ENCODE measurements around the gene GPBAR1. TPM values are rescaled to one million over a fixed set of nuclear protein-coding genes. Genes with fewer than 3 reads are reported as not detected.

The GPBAR1 gene
- total and polyA plus RNA-seq, 9 of the 15 experiments (the other 6 are each of a cell fraction or from before 2014, with no cell fraction given), result not detected

- no peak for FAIRE-seq
Measured at GRCh38 chr2:218294430-218295022, 33.7 kb downstream of the GPBAR1 start.

More at GRCh38 chr2:218294430-218295022, 33.7 kb downstream of the GPBAR1 start:
- Histone ChIP-seq H2AFZ (ENCODE audit: low read depth, low read length) (peak overlapping the region; percentile 82), H3K27me3 (ENCODE audit: control insufficient read depth in 2 of 2, insufficient read depth in 2 of 2, low read length in 2 of 2) (no peaks in the 10 kb centered on the region), H3K27ac (ENCODE audit: extremely low read depth, low read depth, low read length) (peak overlapping the region; percentile 34; the same call in 1 of the 3 replicates), H3K9me3 (replicated peaks; ENCODE audit: control insufficient read depth, insufficient read depth, low read depth, low read length) (no peaks in the 10 kb centered on the region), H3K4me1 (replicated peaks in 1 of 2; ENCODE audit: control insufficient read depth in 2 of 2, insufficient read depth in 2 of 2, low read length in 2 of 2) (peaks cover 31 to 42% of the 10 kb centered on the region in 2 experiments; a peak in 4 of 5 replicates), H3K4me3 (no peak overlapping the region), H3K9ac (ENCODE audit: insufficient read depth in 1 of 2, low read depth in 2 of 2, low read length in 2 of 2) (peak overlapping the region in 1 of 2 experiments; percentile 78; a peak in 3 of 4 replicates), H3K4me2 (ENCODE audit: insufficient read depth, low read length) (no peak overlapping the region), H3K79me2 (ENCODE audit: control insufficient read depth, insufficient read depth, low read length) (peaks cover 33% of the 10 kb centered on the region), H3K9me1 (ENCODE audit: control insufficient read depth, insufficient read depth, low read length) (peaks cover 3% of the 10 kb centered on the region), H3K36me3 (ENCODE audit: control insufficient read depth, insufficient read depth, low read length) (peaks cover 7% of the 10 kb centered on the region; the same call in 2 of the 3 replicates), H4K20me1 (replicated peaks; ENCODE audit: control insufficient read depth, insufficient read depth, low read length) (no peaks in the 10 kb centered on the region)
- POLR2A ChIA-PET, result interaction anchor here (2.2 kb wide), 1 partner anchor 100 kb away, joined by 8 read pairs; no protein-coding TSS in a partner anchor
- in situ Hi-C loops (cut with MboI) (no loop called here), intact Hi-C loops (cut with micrococcal nuclease) (loop anchor here (5.0 kb wide), 1 partner anchor 273 kb away; the partner anchor contains the start of genes CNOT9 and USP37)
- WGBS (ENCODE audit: insufficient coverage, low coverage, missing lambda C conversion rate), result 66% methylated on average over 4 of the region's 5 CpGs
- ATAC-seq (no peak), DNase-seq (ENCODE audit: extremely low read depth in 1 of 4, low spot score in 3 of 4) (no peak)
- TF ChIP-seq TARDBP (IDR thresholded peaks at IDR 0.05), result no peak
- no peak for TF ChIP-seq ZC3H4 (CRISPR knock-in tag; IDR thresholded peaks at IDR 0.05; ENCODE audit: borderline replicate concordance)
- TF ChIP-seq DMBX1 (CRISPR knock-in tag; IDR thresholded peaks at IDR 0.05; ENCODE audit: borderline replicate concordance), result no peak
- no peak for TF ChIP-seq ZNF282 (CRISPR knock-in tag; IDR thresholded peaks at IDR 0.05)
- 0 out of 2 replicates have a peak, but pooled peaks have one; percentile 32 for TF ChIP-seq ZNF740 (CRISPR knock-in tag; IDR thresholded peaks at IDR 0.05)
- TF ChIP-seq ZNF740 (tag; IDR thresholded peaks at IDR 0.05), result no peak
- no peak for TF ChIP-seq ZFP91 (CRISPR knock-in tag; IDR thresholded peaks at IDR 0.05)
- no peak for TF ChIP-seq ZZZ3 (IDR thresholded peaks at IDR 0.05)
- BruUV-seq (replicated peaks), result no TSS peak
- CTCF ChIA-PET (ENCODE audit: low intra/inter-chr PET ratio), result interaction anchor here (0.7 kb wide), 1 partner anchor 11 kb away, joined by 4 read pairs; no protein-coding TSS in a partner anchor

All from K562 (cell line).